CD4-positive, alpha-beta T cell (primary cell): Measurements from ENCODE around the gene NR1H3. TPM values are rescaled to one million over a fixed set of nuclear protein-coding genes. Genes with fewer than 3 reads are reported as not detected.

Experiments
- ATAC-seq: fragments of 200-7000 bp; cut with Tn5 transposase; one replicate; pipeline ENCODE4 v1.10.0; 2022; ENCODE audit warnings: mild to moderate bottlenecking; ENCODE audit not compliant: poor library complexity
- CTCF ChIA-PET: fragments of 350-600 bp; sonication (Branson Sonifier 250); formaldehyde crosslinking; loops from one replicate; lab custom pipeline; 2021; ENCODE audit warnings: antibody characterized with exemption, inconsistent platforms; lab: Charles Lee
- POLR2A ChIA-PET: fragments of 350-600 bp; sonication (Branson Sonifier 250); formaldehyde crosslinking; loops from one replicate; lab custom pipeline; 2021; ENCODE audit warnings: antibody characterized with exemption, inconsistent platforms; lab: Charles Lee
- DNase-seq, 14 experiments: peaks; one replicate each; pipeline ENCODE4 v3.0.0-alpha.2; 2013 to 2020; ENCODE audit warnings: mixed read lengths in 2 of 14
- H3K27ac ChIP-seq, 2 donors: one replicate each; pipeline versions ENCODE4 v1.5.1 to v1.7.0; 2013; ENCODE audit warnings: low read length in 2 of 2, low read depth in 1 of 2, mild to moderate bottlenecking in 1 of 2
- H3K27me3 ChIP-seq, 2 experiments: 1 replicate in 1 of 2; 2 replicates in 1 of 2; pipeline versions ENCODE4 v1.6.1 to v1.7.0; 2013; ENCODE audit warnings: low read length in 2 of 2, control low read depth in 1 of 2, mild to moderate bottlenecking in 1 of 2, moderate library complexity in 1 of 2; ENCODE audit not compliant: insufficient read depth in 2 of 2, control insufficient read depth in 1 of 2
- H3K36me3 ChIP-seq: one replicate; pipeline ENCODE4 v1.6.1; 2013; ENCODE audit warnings: low read length, control low read depth; ENCODE audit not compliant: insufficient read depth
- H3K4me1 ChIP-seq: one replicate; pipeline ENCODE4 v1.6.1; 2013; ENCODE audit warnings: low read length, control low read depth; ENCODE audit not compliant: insufficient read depth
- H3K4me3 ChIP-seq: one replicate; pipeline ENCODE4 v1.5.1; 2013; ENCODE audit warnings: mild to moderate bottlenecking, low read length, moderate library complexity
- H3K9me3 ChIP-seq, 2 experiments: 1 replicate in 1 of 2; 2 replicates in 1 of 2; pipeline versions ENCODE4 v1.6.1 to v1.7.0; 2013; ENCODE audit warnings: low read length in 2 of 2, mild to moderate bottlenecking in 2 of 2, control low read depth in 1 of 2, moderate library complexity in 1 of 2; ENCODE audit not compliant: control insufficient read depth in 1 of 2, insufficient read depth in 1 of 2
- H3K27ac Mint-ChIP-seq: one replicate; pipeline ENCODE4 v1.8.0; 2020; ENCODE audit warnings: mixed read lengths
- H3K27me3 Mint-ChIP-seq: one replicate; pipeline ENCODE4 v1.8.0; 2021; ENCODE audit warnings: mixed read lengths
- H3K36me3 Mint-ChIP-seq: one replicate; pipeline ENCODE4 v1.8.0; 2021; ENCODE audit warnings: low read depth, mixed read lengths
- H3K4me1 Mint-ChIP-seq: one replicate; pipeline ENCODE4 v1.8.0; 2021; ENCODE audit warnings: low read depth, mixed read lengths
- H3K4me3 Mint-ChIP-seq: one replicate; pipeline ENCODE4 v1.8.0; 2020; ENCODE audit warnings: mild to moderate bottlenecking, mixed read lengths
- H3K9me3 Mint-ChIP-seq: one replicate; pipeline ENCODE4 v1.8.0; 2020; ENCODE audit warnings: mixed read lengths
- CTCF ChIP-seq: fragments of 200-600 bp; IDR thresholded peaks from one replicate; pipeline ENCODE4 v1.8.0; 2022; ENCODE audit warnings: antibody characterized with exemption, mild to moderate bottlenecking
- intact Hi-C, 2 experiments: fragments of 100-400 bp; cut with DNase I in 1 of 2; cut with micrococcal nuclease in 1 of 2; formaldehyde crosslinking; loops; one replicate each; pipeline versions ENCODE4 v1.15.1 to v1.9.0; 2023 to 2025; cut with DNase I, micrococcal nuclease
- total RNA-seq, 174 experiments: library from RNA in 2 of 174; stranded (reverse) in 2 of 174; gene quantifications; one replicate each; pipeline ENCODE4 v1.2.3 and lab custom pipeline; 2021 to 2026

NR1H3 gene
- total RNA-seq, 2 experiments from 2014 or later = 1.8 to 2.3 TPM

- no peak for TF ChIP-seq CTCF
- Mint-ChIP-seq H3K27ac (no peak overlapping the region), H3K4me3 (no peak overlapping the region), H3K36me3 (peaks cover 67% of the 10 kb centered on the region), H3K4me1 (peaks cover 4% of the 10 kb centered on the region), H3K27me3 (no peaks in the 10 kb centered on the region), H3K9me3 (no peaks in the 10 kb centered on the region)
- ChIA-PET CTCF (interaction anchor here (0.7 kb wide), 1 partner anchor 18 kb away, joined by 3 read pairs; no protein-coding TSS in a partner anchor), POLR2A (interaction anchor here (1.9 kb wide), 1 partner anchor 11 kb away, joined by 6 read pairs; the partner anchor contains the start of gene DDB2)
- ATAC-seq (no peak), DNase-seq (peak in 2 of 14 experiments; percentile 13 to 23)
- intact Hi-C loops = no loop called here
- Histone ChIP-seq H3K27ac (no peak overlapping the region), H3K27me3 (no peaks in the 10 kb centered on the region), H3K36me3 (peaks cover 51% of the 10 kb centered on the region), H3K4me1 (no peaks in the 10 kb centered on the region), H3K9me3 (no peaks in the 10 kb centered on the region), H3K4me3 (no peak overlapping the region)
These were observed 32.0 kb upstream of the NR1H3 start for GRCh38 chr11:47225552-47226400.

DNA sequence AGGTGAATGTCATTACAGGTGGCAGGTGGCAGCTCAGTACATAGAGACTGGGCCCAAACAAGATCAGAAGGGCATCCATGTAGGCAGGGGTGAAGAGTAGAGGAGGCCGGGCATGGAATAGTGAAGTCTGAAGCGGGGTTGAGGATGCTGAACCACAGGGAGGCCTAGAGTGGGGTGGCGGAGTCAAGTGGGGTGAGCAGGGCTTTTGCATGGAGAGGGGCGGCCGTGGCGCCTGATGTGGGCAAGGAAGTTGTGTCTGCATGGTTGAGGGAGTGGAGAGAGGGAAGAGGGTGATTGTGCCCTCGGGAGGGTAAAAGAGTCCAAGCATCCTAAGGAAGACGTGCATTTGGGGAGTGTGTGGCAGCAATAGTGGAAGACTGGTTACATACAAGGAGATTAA is 28.6 kb upstream of the NR1H3 start:
- no peak overlapping the region for H3K27ac Mint-ChIP-seq
- H3K27me3 Mint-ChIP-seq = no peaks in the 10 kb centered on the region
- no peaks in the 10 kb centered on the region for H3K9me3 ChIP-seq
- intact Hi-C loops = no loop called here
- H3K36me3 ChIP-seq = peaks cover 34% of the 10 kb centered on the region
- H3K36me3 Mint-ChIP-seq = peaks cover 53% of the 10 kb centered on the region
- H3K27me3 ChIP-seq = no peaks in the 10 kb centered on the region
- ChIA-PET CTCF (interaction anchor here (0.7 kb wide), 1 partner anchor 42 kb away, joined by 3 read pairs; no protein-coding TSS in a partner anchor), POLR2A (no interaction called here)
- H3K4me3 ChIP-seq = no peak overlapping the region
- DNase-seq = no peak
- TF ChIP-seq CTCF = no peak
- peaks cover 9% of the 10 kb centered on the region for H3K4me1 Mint-ChIP-seq
- peaks cover 5% of the 10 kb centered on the region for H3K4me1 ChIP-seq
- H3K9me3 Mint-ChIP-seq = no peaks in the 10 kb centered on the region
- ATAC-seq = no peak
- no peak overlapping the region for H3K27ac ChIP-seq
- H3K4me3 Mint-ChIP-seq = no peak overlapping the region

GRCh38 chr11:47233051-47233450 is 24.7 kb upstream of the NR1H3 start:
- H3K27ac Mint-ChIP-seq = peak overlapping the region; percentile 69
- ATAC-seq (no peak), DNase-seq (no peak)
- Histone ChIP-seq H3K36me3 (peaks cover 19% of the 10 kb centered on the region), H3K9me3 (no peaks in the 10 kb centered on the region), H3K27me3 (no peaks in the 10 kb centered on the region), H3K27ac (no peak overlapping the region), H3K4me1 (peaks cover 24% of the 10 kb centered on the region), H3K4me3 (no peak overlapping the region)
- TF ChIP-seq CTCF = no peak
- intact Hi-C loops = loop anchor here in 1 of 2 experiments (5.0 kb wide), 1 partner anchor 39 kb away; the partner anchor contains the start of gene MADD
- no peak overlapping the region for H3K4me3 Mint-ChIP-seq
- H3K9me3 Mint-ChIP-seq = no peaks in the 10 kb centered on the region
- peaks cover 29% of the 10 kb centered on the region for H3K4me1 Mint-ChIP-seq
- H3K36me3 Mint-ChIP-seq = peaks cover 45% of the 10 kb centered on the region
- ChIA-PET CTCF (interaction anchor here (0.9 to 2.9 kb wide), 5 partner anchors 8 to 129 kb away, joined by 3 to 10 read pairs (median 4); partner anchors contain the start of genes ACP2 and ARFGAP2), POLR2A (interaction anchor here (3.6 to 6.0 kb wide), 2 partner anchors 18 to 38 kb away, joined by 19 to 51 read pairs; partner anchors contain the start of genes DDB2 and MADD)
- no peaks in the 10 kb centered on the region for H3K27me3 Mint-ChIP-seq
